T47D (cell line): Measurements from ENCODE around the gene IARS1.

Experiments used
- DNase-seq, 2 experiments: peaks; one replicate each; pipeline versions ENCODE4 v3.0.0 to v3.0.0-alpha.2; 2011 to 2012; ENCODE audit warnings: low read depth in 1 of 2, low spot score in 1 of 2
- JUND ChIP-seq: IDR thresholded peaks from 2 replicates; pipeline ENCODE4 v1.6.1; 2012; ENCODE audit warnings: low read depth
- in situ Hi-C: cut with HindIII; loops from 2 replicates; pipeline ENCODE4 v1.10.0; 2016; ENCODE audit warnings: low sequenced_read_pairs, low pct_unique_long_range_greater_than_20kb

IARS1 gene

DNA sequence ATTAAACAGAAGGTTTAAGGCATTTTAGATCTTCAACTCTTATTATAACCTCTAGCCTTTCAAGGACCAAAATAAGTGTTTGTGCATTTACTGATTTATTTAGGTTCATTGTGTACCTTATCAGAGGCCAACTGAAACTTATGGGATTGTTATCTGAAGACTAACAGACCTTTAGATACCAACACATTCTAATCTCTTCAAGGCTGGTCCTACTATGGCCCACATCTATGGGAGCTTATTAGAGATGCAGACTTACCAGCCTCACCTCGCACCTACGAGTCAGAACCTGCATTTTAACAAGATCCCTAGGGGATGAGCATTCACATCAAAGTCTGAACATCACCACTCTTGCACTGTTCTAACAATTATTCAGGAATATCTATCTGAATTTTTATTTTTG lies 1.9 kb downstream of the IARS1 start:
- DNase-seq: no peak
- in situ Hi-C loops: no loop called here
- no peak for TF ChIP-seq JUND

DNA sequence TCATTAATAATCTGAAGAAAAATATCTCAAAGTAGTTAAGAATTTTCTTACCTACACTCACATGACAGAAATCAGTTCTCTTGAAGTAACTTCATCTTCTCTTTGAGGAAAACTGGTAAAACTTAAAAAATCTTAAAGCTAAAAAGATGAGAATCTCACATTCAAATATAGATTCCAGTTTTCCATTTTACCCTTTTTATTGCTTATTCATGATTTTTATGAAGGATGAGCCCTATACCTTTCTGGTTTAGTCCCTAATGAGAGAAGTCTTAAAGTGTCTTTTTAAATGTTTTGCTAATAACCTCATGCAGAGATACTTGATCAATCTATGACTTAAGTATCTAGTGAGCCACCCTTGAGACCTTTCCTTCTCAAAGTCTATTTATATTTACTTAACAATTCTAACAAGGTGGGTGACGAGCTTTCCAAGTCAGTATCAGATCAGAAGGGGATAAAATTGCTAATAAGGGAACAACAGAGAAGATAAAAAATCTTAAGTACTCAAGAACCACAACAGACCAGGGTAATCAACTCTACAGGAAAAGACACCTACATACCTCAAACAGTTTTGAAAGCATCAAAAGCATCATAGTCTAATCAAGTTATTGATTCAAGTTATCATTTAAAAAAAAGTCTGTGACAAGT lies 2.6 kb downstream of the IARS1 start:
- no peak for TF ChIP-seq JUND
- in situ Hi-C loops: no loop called here
- no peak for DNase-seq

DNA sequence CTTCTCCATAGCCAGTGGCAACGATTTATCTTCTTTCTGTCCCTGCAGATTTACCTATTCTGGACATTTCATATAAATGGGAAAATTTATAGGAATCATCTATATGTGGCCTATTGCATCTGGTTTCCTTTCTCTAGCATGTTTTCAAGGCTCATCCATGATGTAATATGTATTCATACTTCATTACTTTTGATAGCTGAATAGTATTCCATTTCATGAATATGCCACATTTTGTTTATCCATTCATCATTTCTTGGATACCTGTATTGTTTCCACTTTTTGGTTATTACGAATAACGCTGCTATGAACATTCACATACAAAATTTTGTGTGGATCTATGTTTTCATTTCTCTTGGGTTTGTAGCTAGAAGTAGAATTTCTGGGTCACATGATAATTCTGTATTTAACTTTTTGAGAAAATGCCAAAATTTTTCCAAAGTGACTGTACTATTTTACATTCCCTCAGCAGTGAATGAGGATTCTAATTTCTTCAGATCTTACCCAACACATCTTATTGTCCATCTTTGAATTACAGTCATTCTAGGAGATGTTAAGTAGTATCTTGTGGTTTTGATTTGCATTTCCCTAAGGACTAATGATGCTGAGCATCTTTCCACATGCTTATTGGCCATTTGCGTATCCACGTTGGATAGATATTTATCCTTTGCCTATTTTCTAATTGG lies 3.6 kb downstream of the IARS1 start:
- in situ Hi-C loops: no loop called here
- DNase-seq: no peak
- no peak for TF ChIP-seq JUND

DNA sequence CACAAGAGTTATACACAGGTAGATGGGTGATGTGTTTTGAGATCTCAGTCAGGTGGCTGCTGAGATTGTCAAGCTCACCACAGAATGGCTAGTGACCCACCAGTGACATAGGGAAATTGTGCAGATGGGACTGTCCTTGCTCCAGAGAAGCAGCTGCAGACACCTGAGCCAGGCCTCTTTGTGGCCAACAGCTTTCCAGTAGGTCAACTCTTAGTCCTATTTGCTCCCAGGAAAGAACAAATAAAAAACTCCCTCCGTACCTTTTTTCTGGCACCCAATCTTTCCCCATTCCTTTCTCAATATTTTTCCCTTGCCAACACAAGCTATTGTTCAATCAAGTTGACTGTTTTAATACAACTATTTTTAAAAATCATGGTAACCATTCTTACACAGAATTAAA lies 14.2 kb downstream of the IARS1 start:
- in situ Hi-C loops: no loop called here
- no peak for DNase-seq
- TF ChIP-seq JUND: no peak

DNA sequence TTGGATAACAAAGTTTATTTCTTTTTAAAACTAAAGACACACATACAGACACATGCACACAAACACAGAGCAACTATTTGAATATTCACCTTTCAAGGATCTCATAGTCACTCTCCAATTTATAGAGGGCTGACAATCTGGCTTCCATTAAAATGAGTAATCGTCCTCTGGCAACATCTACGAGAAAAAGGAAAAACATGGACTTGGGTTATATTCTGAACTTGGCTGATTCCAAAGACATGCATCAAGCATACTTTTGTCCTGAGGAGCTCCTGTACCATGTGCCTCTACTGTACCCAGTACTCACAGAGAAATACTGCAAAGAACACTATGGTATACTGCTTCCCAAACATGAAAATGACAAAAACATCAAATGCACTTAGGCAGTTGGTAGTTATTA lies 15.4 kb downstream of the IARS1 start:
- in situ Hi-C loops: no loop called here
- no peak for TF ChIP-seq JUND
- DNase-seq: no peak

DNA sequence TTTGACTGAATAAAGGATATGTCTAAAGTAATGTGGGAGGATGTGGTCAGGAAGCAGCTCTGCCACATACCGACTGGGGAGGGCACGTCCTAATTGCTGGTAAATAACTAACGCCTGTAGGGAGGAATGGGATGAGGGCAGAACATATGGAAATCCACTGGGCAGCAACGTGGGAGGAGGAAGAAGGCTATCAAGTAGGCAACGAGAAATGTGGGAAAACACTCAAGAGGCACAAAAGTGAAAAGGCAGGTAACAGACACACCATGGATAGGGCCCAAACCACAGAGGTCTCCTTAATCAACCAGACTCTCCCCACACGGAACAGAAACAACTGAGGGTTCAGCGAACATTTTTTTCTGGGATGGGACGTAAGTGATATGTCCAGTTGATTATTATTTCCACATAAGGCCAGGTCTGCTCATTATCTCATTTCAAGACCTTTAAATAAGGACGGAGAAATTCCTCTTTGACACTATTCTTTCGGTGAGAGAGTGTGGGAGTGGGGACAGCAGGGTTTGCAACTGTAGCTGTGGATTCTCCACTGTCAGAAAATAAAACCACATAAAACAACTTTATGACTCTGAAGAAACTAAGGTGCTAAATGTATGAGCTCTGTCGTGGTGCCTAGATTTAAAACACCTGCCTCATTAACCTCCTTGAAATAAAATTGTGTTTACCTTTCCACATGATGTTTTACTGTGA lies 17.0 kb downstream of the IARS1 start:
- in situ Hi-C loops: no loop called here
- no peak for TF ChIP-seq JUND
- DNase-seq: peak in 1 of 2 experiments; percentile 44

DNA sequence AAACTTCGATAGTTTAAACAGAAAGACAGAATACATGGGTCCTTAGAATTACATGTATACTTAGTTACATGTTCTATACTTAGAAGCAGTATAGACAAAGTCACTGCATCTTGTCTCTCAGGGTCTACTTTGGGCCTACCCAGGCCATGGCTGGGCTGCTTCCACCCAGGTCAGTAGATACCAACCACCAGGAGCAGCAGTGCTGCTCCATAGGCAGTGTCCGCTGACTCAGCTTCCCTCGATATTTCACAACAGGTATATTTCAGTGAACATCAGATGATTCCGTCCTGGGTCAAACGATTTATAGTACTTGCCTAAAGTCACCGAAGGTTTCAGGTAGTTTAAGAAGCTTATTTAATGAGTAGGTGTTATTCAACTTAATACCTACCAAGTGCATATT lies 18.0 kb downstream of the IARS1 start:
- DNase-seq: no peak
- in situ Hi-C loops: no loop called here
- TF ChIP-seq JUND: no peak

DNA sequence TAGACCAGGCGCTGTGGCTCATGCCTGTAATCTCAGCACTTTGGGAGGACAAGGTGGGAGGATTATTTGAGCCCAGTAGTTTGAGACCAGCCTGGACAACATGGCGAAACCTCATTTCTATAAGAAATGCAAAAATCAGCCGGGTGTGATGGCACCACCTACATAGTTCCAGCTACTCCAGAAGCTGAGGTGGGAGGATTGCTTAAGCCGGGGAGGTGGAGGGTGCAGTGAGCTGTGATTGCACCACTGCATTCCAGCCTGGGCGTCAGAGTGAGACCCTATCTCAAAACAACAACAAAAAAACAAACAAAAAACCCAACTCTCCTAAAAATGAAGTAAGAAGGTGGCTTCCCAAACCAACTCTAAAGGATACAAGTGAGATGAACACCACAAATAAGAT lies 23.0 kb downstream of the IARS1 start:
- in situ Hi-C loops: no loop called here
- no peak for TF ChIP-seq JUND
- no peak for DNase-seq

DNA sequence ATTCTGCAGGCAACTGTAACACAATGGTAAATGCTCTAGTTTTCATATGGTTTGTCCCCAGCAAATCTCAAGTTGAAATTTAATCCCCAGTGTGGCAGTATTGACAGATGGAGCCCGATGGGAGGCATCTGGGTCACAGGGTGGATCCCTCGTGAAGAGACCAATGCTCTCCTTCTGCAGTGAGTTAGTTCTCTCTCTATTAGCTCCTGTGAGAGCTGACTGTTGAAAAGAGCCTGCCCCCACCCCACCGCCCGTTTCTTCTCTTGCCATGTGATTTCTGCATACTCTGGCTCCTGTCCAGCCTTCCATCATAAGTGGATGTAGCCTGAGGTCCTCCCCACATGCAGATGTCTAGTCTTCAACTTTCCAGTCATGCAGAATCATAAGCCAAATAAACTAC lies 27.0 kb downstream of the IARS1 start:
- in situ Hi-C loops: no loop called here
- no peak for DNase-seq
- no peak for TF ChIP-seq JUND

DNA sequence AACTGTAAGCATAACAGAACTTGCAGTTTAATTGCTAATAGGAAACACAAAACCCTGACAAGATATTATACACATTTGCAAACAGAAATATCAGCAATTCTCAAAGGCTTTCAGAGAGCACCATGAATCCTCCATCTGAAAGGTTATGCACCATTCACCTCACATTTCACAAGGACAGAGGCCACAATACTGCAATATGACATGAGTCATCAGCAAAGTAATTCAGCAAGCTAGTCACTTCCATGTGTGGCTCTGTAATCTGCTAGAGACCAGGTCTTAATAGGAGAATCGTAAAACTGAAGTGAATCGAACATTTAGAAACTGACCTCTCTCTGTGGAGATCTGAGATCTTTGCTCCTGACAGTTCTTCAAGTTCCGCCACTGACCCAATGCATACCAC lies 28.3 kb downstream of the IARS1 start:
- no peak for TF ChIP-seq JUND
- DNase-seq: no peak
- in situ Hi-C loops: no loop called here

DNA sequence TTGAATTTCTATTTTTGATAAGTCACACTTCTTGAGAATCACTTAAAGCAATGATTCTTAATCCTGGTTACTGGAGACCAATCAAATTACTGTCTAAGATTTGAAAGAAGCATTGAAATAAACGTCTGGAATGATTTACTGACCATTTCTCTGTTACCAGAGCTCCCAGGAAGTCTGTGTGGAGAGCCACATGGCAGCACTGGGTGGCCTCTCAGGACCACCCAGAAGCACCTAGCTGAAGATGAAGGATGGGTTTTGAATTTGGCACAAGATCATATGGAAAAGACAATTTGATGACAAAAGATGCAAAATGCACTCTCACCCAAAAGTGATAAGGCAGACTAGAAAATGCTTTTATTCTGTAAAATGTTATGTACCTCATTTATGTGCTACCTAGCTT lies 30.4 kb downstream of the IARS1 start:
- no peak for TF ChIP-seq JUND
- in situ Hi-C loops: no loop called here
- no peak for DNase-seq

DNA sequence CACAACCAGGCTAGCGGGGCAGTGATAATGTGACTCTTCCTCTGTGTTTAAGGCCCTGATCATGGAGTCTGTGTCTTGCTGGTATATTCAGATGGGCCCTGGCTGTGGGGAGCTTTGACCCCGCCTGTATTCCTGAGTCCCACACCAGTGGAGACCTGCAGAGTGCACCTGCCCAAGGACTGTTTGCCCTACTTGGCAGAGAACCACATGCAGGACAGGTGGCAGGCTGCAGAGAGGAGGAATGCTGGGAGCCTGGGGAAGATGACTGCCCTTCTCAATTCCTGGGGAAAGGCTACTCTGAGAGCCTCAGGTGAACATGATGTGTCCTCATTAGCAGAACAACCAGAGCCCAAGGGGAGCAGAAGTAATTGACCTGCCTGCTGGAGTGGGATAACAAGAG lies 36.2 kb downstream of the IARS1 start:
- in situ Hi-C loops: no loop called here
- no peak for TF ChIP-seq JUND
- DNase-seq: no peak
